ENCODE results near the gene SAV1. TPM values are rescaled to one million over a fixed set of nuclear protein-coding genes. Genes with fewer than 3 reads are reported as not detected.
A peak's percentile ranks its signal among the peaks of the same experiment; 100 is the strongest.

SAV1 gene
- total RNA-seq, 1 donor from 2014 or later, result 31.7 TPM

- Mint-ChIP-seq H3K4me1 (peaks cover 9% of the 10 kb centered on the region), H3K36me3 (peaks cover 10% of the 10 kb centered on the region), H3K27me3 (ENCODE audit: low read depth) (no peaks in the 10 kb centered on the region), H3K4me3 (no peak overlapping the region), H3K27ac (no peak overlapping the region), H3K9me3 (no peaks in the 10 kb centered on the region)
- DNase-seq (ENCODE audit: low spot score in 2 of 2, unreplicated experiment in 2 of 2), result no peak
- TF ChIP-seq CTCF (IDR thresholded peaks at IDR 0.05; ENCODE audit: unreplicated experiment), result no peak
Measured at GRCh38 chr14:50624447-50624846, 43.7 kb downstream of the SAV1 start.

GRCh38 chr14:50622978-50623377 lies 45.1 kb downstream of the SAV1 start:
- H3K4me1 Mint-ChIP-seq, result peaks cover 9% of the 10 kb centered on the region
- H3K36me3 Mint-ChIP-seq, result peaks cover 10% of the 10 kb centered on the region
- no peak for TF ChIP-seq CTCF (IDR thresholded peaks at IDR 0.05; ENCODE audit: unreplicated experiment)

GRCh38 chr14:50620341-50620740 lies 47.8 kb downstream of the SAV1 start:
- H3K36me3 Mint-ChIP-seq, result no peaks in the 10 kb centered on the region
- H3K4me1 Mint-ChIP-seq, result peaks cover 9% of the 10 kb centered on the region
- TF ChIP-seq CTCF (IDR thresholded peaks at IDR 0.05; ENCODE audit: unreplicated experiment), result no peak
- no peaks in the 10 kb centered on the region for H3K9me3 Mint-ChIP-seq
- H3K27ac Mint-ChIP-seq, result no peak overlapping the region
- H3K4me3 Mint-ChIP-seq, result no peak overlapping the region
- no peaks in the 10 kb centered on the region for H3K27me3 Mint-ChIP-seq (ENCODE audit: low read depth)
- no peak for DNase-seq (ENCODE audit: low spot score in 2 of 2, unreplicated experiment in 2 of 2)

More at GRCh38 chr14:50622978-50623377, 45.1 kb downstream of the SAV1 start:
- Mint-ChIP-seq H3K9me3 (no peaks in the 10 kb centered on the region), H3K4me3 (no peak overlapping the region), H3K27ac (no peak overlapping the region), H3K27me3 (ENCODE audit: low read depth) (no peaks in the 10 kb centered on the region)
- DNase-seq (ENCODE audit: low spot score in 2 of 2, unreplicated experiment in 2 of 2), result no peak

GRCh38 chr14:50619569-50620141 lies 48.5 kb downstream of the SAV1 start:
- no peaks in the 10 kb centered on the region for H3K36me3 Mint-ChIP-seq
- H3K27me3 Mint-ChIP-seq (ENCODE audit: low read depth), result no peaks in the 10 kb centered on the region
- H3K27ac Mint-ChIP-seq, result no peak overlapping the region
- no peaks in the 10 kb centered on the region for H3K9me3 Mint-ChIP-seq
- H3K4me3 Mint-ChIP-seq, result no peak overlapping the region
- H3K4me1 Mint-ChIP-seq, result peaks cover 11% of the 10 kb centered on the region
- peak; percentile 66 for TF ChIP-seq CTCF (IDR thresholded peaks at IDR 0.05; ENCODE audit: unreplicated experiment)
- no peak for DNase-seq (ENCODE audit: low spot score in 2 of 2, unreplicated experiment in 2 of 2)

DNA sequence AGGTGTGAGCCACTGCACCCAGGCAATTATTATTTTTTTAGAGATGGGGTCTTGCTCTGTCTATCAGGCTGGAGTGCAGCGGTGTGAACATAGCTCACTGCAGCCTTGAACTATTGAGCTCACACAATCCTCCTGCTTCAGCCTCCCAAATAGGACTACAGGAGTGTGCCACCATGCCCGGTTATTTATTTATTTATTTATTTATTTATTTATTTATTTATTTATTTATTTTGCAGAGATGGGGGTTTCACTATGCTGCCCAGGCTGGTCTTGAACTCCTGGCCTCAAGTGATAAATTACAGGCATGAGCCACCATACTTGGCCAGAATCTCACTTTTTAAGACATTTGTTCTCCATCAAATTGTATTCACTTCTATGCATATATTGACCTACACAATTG lies 51.8 kb downstream of the SAV1 start:
- H3K4me1 Mint-ChIP-seq, result peaks cover 11% of the 10 kb centered on the region
- TF ChIP-seq CTCF (IDR thresholded peaks at IDR 0.05; ENCODE audit: unreplicated experiment), result no peak
- no peak overlapping the region for H3K4me3 Mint-ChIP-seq
- no peak overlapping the region for H3K27ac Mint-ChIP-seq
- H3K9me3 Mint-ChIP-seq, result no peaks in the 10 kb centered on the region
- no peaks in the 10 kb centered on the region for H3K36me3 Mint-ChIP-seq
- no peak for DNase-seq (ENCODE audit: low spot score in 2 of 2, unreplicated experiment in 2 of 2)
- no peaks in the 10 kb centered on the region for H3K27me3 Mint-ChIP-seq (ENCODE audit: low read depth)

DNA sequence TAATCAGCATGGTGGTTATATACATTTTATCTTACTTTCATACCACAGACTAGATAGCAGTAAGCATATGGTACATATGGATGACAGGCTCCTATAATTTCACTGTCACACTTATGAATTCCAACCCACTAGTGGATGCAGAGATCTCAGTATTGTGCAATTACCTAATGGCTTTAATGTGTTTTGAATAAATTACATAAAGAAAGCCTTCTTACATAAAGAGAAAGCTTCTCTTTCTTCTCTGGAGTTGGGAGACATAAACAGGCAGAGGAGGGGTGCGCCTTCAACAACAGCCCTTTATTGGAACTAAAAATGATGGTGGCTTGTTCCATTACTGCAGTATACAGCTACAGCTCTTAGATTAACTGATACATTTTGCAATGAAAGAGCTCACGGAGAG lies 52.6 kb downstream of the SAV1 start:
- no peaks in the 10 kb centered on the region for H3K27me3 Mint-ChIP-seq (ENCODE audit: low read depth)
- H3K9me3 Mint-ChIP-seq, result no peaks in the 10 kb centered on the region
- DNase-seq (ENCODE audit: low spot score in 2 of 2, unreplicated experiment in 2 of 2), result no peak
- peaks cover 10% of the 10 kb centered on the region for H3K4me1 Mint-ChIP-seq
- TF ChIP-seq CTCF (IDR thresholded peaks at IDR 0.05; ENCODE audit: unreplicated experiment), result no peak
- no peak overlapping the region for H3K27ac Mint-ChIP-seq
- H3K36me3 Mint-ChIP-seq, result no peaks in the 10 kb centered on the region
- no peak overlapping the region for H3K4me3 Mint-ChIP-seq
